ENCODE data around the gene FBXO10.
"Not testable (repeated sequence)": the region's sequence is repeated elsewhere in the genome, so short reads cannot be mapped to it uniquely, and the experiment has no call there.

DNA sequence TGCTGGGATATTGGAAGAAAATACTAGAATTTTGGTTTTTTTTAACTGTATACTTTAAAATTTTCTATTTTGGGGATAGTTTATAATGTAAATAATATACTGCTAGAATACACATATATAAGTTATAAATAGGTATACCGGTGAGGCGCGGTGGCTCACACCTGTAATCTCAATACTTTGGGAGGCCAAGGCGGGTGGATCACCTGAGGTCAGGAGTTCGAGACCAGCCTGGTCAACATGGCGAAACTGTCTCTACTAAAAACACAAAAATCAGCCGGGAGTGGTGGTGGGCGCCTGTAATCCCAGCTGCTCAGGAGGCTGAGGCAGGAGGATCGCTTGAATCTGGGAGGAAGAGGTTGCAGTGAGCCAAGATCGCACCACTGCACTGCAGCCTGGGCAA lies 61.8 kb downstream of the FBXO10 start:
- TF ChIP-seq, protein P1, sequence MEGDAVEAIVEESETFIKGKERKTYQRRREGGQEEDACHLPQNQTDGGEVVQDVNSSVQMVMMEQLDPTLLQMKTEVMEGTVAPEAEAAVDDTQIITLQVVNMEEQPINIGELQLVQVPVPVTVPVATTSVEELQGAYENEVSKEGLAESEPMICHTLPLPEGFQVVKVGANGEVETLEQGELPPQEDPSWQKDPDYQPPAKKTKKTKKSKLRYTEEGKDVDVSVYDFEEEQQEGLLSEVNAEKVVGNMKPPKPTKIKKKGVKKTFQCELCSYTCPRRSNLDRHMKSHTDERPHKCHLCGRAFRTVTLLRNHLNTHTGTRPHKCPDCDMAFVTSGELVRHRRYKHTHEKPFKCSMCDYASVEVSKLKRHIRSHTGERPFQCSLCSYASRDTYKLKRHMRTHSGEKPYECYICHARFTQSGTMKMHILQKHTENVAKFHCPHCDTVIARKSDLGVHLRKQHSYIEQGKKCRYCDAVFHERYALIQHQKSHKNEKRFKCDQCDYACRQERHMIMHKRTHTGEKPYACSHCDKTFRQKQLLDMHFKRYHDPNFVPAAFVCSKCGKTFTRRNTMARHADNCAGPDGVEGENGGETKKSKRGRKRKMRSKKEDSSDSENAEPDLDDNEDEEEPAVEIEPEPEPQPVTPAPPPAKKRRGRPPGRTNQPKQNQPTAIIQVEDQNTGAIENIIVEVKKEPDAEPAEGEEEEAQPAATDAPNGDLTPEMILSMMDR (IDR thresholded peaks at IDR 0.05; ENCODE audit: low read depth, low read length), result not testable (repeated sequence)
- TF ChIP-seq EZH2phosphoT487 (IDR thresholded peaks at IDR 0.05; ENCODE audit: low read depth), result not testable (repeated sequence)

Measured in OCI-LY3 (cell line).